ENCODE results near the gene EXOSC2. TPM values are rescaled to one million over a fixed set of nuclear protein-coding genes. Genes with fewer than 3 reads are reported as not detected.

Gene EXOSC2
- total RNA-seq, 6 donors from 2014 or later = 6.7 to 37.7 (median 17.8) TPM

DNA sequence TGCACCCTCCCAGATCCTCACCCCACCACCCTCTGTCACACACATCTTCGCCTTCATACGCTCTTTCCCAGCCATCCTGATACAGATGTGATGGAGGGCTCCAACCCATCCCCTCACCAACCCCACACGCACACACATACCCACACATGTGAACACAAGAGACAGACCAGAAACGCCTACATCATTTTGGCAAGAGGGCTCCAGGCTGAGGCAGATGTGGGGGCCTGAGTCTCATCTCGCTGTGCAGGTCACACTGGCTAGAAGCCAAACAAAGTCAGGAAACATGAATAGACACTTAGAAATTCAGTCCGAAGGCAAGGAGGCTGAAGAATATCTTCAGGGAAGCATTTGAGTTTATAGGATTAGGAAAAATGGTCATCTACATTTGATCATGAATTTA is 22.9 kb upstream of the EXOSC2 start:
- Histone ChIP-seq H3K9me3 (no peaks in the 10 kb centered on the region), H3K4me1 (peaks cover 5 to 16% (median 11%) of the 10 kb centered on the region in 4 donors), H3K4me3 (no peak overlapping the region), H3K27ac (no peak overlapping the region), H3K36me3 (no peaks in the 10 kb centered on the region), H3K27me3 (peaks cover 0 to 27% (median 7%) of the 10 kb centered on the region in 4 donors)
- no peak for DNase-seq
- 77 to 81% methylated on average over 6 of the region's 6 CpGs for WGBS, 2 donors
- no peak for ATAC-seq (ENCODE audit: low FRiP score in 2 of 2)
- TF ChIP-seq POLR2AphosphoS5 (IDR thresholded peaks at IDR 0.05) (no peak), POLR2A (IDR thresholded peaks at IDR 0.05) (no peak), EP300 (IDR thresholded peaks at IDR 0.05) (no peak)
- TF ChIP-seq, protein P1, sequence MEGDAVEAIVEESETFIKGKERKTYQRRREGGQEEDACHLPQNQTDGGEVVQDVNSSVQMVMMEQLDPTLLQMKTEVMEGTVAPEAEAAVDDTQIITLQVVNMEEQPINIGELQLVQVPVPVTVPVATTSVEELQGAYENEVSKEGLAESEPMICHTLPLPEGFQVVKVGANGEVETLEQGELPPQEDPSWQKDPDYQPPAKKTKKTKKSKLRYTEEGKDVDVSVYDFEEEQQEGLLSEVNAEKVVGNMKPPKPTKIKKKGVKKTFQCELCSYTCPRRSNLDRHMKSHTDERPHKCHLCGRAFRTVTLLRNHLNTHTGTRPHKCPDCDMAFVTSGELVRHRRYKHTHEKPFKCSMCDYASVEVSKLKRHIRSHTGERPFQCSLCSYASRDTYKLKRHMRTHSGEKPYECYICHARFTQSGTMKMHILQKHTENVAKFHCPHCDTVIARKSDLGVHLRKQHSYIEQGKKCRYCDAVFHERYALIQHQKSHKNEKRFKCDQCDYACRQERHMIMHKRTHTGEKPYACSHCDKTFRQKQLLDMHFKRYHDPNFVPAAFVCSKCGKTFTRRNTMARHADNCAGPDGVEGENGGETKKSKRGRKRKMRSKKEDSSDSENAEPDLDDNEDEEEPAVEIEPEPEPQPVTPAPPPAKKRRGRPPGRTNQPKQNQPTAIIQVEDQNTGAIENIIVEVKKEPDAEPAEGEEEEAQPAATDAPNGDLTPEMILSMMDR (IDR thresholded peaks at IDR 0.05) = no peak

DNA sequence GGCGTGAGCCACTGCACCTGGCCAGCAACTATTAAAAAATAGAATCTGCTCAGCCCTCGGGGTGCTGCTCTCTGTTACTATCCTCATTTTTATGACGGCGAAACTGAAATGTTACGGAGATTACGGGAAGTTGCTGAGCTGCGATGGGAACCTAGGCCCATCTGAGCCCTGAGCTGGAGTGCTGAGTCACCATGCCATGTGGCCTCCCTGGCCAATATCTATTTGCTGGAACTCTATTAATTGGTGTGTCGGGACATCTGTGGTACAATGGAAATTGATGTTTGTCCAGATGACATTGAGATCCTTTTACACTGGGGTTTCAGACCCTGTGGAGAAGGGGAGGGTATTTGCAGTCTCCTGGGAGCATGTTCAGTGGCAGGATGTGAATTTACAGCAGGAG is 21.1 kb upstream of the EXOSC2 start:
- ATAC-seq (ENCODE audit: low FRiP score in 2 of 2) = no peak
- WGBS, 2 donors = 91% methylated on average over 8 of the region's 8 CpGs

DNA sequence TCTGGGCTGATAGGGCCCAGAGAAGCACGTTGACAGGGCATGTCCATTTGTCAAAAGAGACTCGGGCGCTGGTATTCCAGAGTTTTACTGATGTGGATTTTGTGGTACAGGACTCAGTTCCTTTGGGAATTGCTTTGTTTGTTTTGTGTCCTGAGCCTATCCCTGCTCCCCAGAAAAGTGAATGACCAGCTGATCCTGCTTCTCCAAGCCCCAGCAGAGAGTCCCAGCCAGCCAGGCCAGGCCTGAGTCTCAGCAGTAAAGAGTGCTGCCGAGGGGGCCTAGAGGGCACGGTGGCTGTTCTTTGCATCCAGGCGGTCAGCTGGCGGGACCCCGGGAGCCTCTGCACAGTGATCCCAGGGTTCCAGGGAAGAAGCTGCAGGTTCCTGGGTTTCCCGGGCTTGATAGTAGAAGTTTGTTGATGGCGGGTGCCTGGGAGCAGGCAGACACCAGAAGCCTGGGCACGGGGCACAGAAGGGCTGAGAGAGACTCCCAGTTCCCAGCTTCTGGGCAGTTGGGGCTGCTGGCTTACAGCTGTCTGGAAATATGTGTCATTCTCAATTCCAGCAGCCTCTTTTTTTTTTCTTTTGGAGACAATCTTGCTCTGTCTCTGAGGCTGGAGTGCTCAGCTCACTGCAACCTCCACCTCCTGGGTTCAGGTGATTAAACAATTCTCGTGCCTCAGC is 20.5 kb upstream of the EXOSC2 start:
- no peaks in the 10 kb centered on the region for H3K9me3 ChIP-seq
- no peak overlapping the region for H3K4me3 ChIP-seq
- H3K27me3 ChIP-seq = peaks cover 0 to 4% (median 0%) of the 10 kb centered on the region in 4 donors
- no peak for ATAC-seq (ENCODE audit: low FRiP score in 2 of 2)
- WGBS, 2 donors = 80 to 85% methylated on average over 10 to 12 of the region's 12 CpGs
- no peak for TF ChIP-seq POLR2A (IDR thresholded peaks at IDR 0.05)
- no peak for TF ChIP-seq POLR2AphosphoS5 (IDR thresholded peaks at IDR 0.05)
- TF ChIP-seq, protein P1 (IDR thresholded peaks at IDR 0.05) = no peak
- TF ChIP-seq EP300 (IDR thresholded peaks at IDR 0.05) = no peak
- no peaks in the 10 kb centered on the region for H3K36me3 ChIP-seq
- no peaks in the 10 kb centered on the region for H3K4me1 ChIP-seq
- no peak overlapping the region for H3K27ac ChIP-seq
- peak in 1 of 2 donors; percentile 33 for DNase-seq

More for the DNA sequence above, 21.1 kb upstream of the EXOSC2 start:
- DNase-seq = no peak
- H3K4me1 ChIP-seq = no peaks in the 10 kb centered on the region
- peaks cover 0 to 10% (median 0%) of the 10 kb centered on the region in 4 donors for H3K27me3 ChIP-seq
- TF ChIP-seq EP300 (IDR thresholded peaks at IDR 0.05) (no peak), POLR2A (IDR thresholded peaks at IDR 0.05) (no peak), POLR2AphosphoS5 (IDR thresholded peaks at IDR 0.05) (no peak)
- TF ChIP-seq, protein P1 (IDR thresholded peaks at IDR 0.05) = no peak
- H3K4me3 ChIP-seq = no peak overlapping the region
- no peaks in the 10 kb centered on the region for H3K36me3 ChIP-seq
- no peaks in the 10 kb centered on the region for H3K9me3 ChIP-seq
- H3K27ac ChIP-seq = no peak overlapping the region

DNA sequence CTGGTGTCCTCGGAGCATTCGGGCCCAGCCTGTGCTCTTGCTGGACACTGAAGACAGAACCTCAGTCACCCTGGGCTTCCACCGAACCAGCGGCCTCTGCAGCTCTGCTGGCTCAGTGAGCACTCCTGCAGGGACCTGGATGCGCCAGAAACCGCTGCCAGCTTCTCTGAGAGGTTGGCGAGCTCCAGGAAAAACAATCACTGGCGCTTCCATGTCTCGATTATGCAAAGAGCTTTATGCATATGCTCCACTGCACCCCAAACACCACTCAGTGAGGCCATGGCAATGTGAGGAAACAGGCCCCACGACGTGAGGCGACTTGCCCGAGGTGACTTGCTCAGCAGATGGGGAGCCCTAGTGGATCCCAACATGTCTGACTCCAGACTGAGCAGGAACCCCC is 18.2 kb upstream of the EXOSC2 start:
- H3K27me3 ChIP-seq = no peaks in the 10 kb centered on the region
- ATAC-seq (ENCODE audit: low FRiP score in 2 of 2) (no peak), DNase-seq (no peak)
- 84 to 86% methylated on average over 6 to 13 of the region's 13 CpGs for WGBS, 2 donors
- TF ChIP-seq EP300 (IDR thresholded peaks at IDR 0.05) (no peak), POLR2A (IDR thresholded peaks at IDR 0.05) (no peak), POLR2AphosphoS5 (IDR thresholded peaks at IDR 0.05) (no peak)
- TF ChIP-seq, protein P1 (IDR thresholded peaks at IDR 0.05) = no peak
- H3K9me3 ChIP-seq = no peaks in the 10 kb centered on the region
- H3K4me3 ChIP-seq = no peak overlapping the region
- no peaks in the 10 kb centered on the region for H3K36me3 ChIP-seq
- no peaks in the 10 kb centered on the region for H3K4me1 ChIP-seq
- H3K27ac ChIP-seq = no peak overlapping the region

DNA sequence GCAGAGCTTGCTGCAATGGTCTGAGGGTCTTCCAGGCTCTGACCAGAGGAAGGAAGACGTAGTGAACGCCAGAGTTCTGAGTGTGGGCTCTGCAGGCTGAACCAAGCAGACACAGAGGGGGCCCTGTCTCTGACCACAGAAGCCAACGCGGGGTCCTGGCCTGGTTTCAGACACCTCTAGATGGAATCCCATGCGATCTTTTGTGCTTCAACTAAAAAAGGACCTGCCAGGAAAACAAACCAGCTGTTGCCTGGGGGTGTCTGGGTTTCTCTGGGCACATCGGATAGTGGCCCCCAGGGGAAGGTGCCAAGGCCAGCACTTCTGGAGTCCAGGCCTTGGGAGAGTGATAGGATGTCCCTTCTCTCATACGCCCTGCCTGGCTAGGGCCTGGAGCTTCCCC is 16.3 kb upstream of the EXOSC2 start:
- Histone ChIP-seq H3K4me3 (no peak overlapping the region), H3K9me3 (no peaks in the 10 kb centered on the region), H3K27me3 (peaks cover 0 to 5% (median 0%) of the 10 kb centered on the region in 4 donors), H3K27ac (no peak overlapping the region), H3K36me3 (no peaks in the 10 kb centered on the region), H3K4me1 (peaks cover 11 to 15% (median 12%) of the 10 kb centered on the region in 4 donors)
- ATAC-seq (ENCODE audit: low FRiP score in 2 of 2) = no peak
- 60 to 77% methylated on average over 7 of the region's 7 CpGs for WGBS, 2 donors
- TF ChIP-seq POLR2AphosphoS5 (IDR thresholded peaks at IDR 0.05) (no peak), EP300 (IDR thresholded peaks at IDR 0.05) (no peak), POLR2A (IDR thresholded peaks at IDR 0.05) (no peak)
- TF ChIP-seq, protein P1 (IDR thresholded peaks at IDR 0.05) = no peak
- DNase-seq = no peak
